Coronary artery (tissue), 2 donors: ENCODE data around the gene TEX2.

Experiments used
- DNase-seq: peaks from one replicate; pipeline ENCODE4 v3.0.0-alpha.2; 2017; ENCODE audit warnings: low spot score
- H3K27ac ChIP-seq, 2 donors: fragments of 200-600 bp; sonication (generic); one replicate each; pipeline ENCODE4 v1.5.1; 2016 to 2019
- H3K4me3 ChIP-seq: fragments of 200-600 bp; sonication (generic); 2 replicates; pipeline ENCODE4 v1.5.1; 2016; ENCODE audit warnings: mild to moderate bottlenecking, moderate library complexity
- TF ChIP-seq, protein P1 (sequence below): fragments of 200-600 bp; sonication (generic); IDR thresholded peaks from one replicate; pipeline ENCODE4 v1.5.1; 2019; ENCODE audit warnings: antibody characterized with exemption

TEX2 gene

GRCh38 chr17:64110379-64111152 lies 152.5 kb downstream of the TEX2 start:
- TF ChIP-seq, protein P1, sequence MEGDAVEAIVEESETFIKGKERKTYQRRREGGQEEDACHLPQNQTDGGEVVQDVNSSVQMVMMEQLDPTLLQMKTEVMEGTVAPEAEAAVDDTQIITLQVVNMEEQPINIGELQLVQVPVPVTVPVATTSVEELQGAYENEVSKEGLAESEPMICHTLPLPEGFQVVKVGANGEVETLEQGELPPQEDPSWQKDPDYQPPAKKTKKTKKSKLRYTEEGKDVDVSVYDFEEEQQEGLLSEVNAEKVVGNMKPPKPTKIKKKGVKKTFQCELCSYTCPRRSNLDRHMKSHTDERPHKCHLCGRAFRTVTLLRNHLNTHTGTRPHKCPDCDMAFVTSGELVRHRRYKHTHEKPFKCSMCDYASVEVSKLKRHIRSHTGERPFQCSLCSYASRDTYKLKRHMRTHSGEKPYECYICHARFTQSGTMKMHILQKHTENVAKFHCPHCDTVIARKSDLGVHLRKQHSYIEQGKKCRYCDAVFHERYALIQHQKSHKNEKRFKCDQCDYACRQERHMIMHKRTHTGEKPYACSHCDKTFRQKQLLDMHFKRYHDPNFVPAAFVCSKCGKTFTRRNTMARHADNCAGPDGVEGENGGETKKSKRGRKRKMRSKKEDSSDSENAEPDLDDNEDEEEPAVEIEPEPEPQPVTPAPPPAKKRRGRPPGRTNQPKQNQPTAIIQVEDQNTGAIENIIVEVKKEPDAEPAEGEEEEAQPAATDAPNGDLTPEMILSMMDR = no peak
- DNase-seq = no peak
- Histone ChIP-seq H3K4me3 (no peak overlapping the region), H3K27ac (no peak overlapping the region)

DNA sequence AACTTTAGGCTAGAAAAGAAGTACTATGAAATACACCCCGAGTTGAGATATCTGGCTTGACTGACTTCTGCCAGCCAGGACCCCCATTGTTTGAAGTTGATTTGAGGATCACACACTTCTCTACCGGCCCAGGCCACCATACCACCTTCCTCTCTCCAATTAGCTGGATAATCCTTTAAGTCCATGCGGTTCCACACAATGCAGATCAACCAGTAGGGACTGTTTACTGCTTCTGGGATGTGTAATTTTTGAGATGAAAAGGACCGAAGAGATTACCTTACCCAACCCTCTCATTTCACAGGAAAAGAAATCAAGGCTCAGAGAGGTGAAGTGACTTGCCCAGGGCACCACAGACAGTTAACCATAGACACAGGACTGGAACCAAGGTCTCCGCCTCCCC lies 153.7 kb downstream of the TEX2 start:
- Histone ChIP-seq H3K27ac (no peak overlapping the region), H3K4me3 (no peak overlapping the region)
- TF ChIP-seq, protein P1 = no peak
- DNase-seq = no peak

GRCh38 chr17:64107500-64108236 lies 155.4 kb downstream of the TEX2 start:
- Histone ChIP-seq H3K4me3 (no peak overlapping the region), H3K27ac (no peak overlapping the region)
- DNase-seq = no peak
- TF ChIP-seq, protein P1 = no peak

DNA sequence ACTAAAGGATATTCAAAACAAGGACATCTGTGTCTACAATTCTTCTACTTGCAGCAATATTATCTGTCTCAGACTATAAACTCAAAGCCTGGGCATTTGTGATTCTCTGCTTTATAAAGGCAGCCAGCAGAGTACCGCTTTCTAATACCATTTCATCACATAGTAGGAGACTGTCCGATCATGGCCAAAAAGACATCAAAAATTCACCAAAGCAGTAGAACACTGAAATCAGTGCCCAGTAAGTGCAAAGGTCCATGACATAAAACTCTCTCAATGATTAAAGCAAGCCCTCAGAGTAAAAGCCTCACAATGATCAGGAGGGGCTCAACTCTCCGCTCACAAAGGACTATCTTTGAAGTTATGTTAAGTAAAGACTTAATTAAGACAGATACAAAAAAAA lies 156.1 kb downstream of the TEX2 start:
- no peak for DNase-seq
- TF ChIP-seq, protein P1 = no peak
- Histone ChIP-seq H3K4me3 (no peak overlapping the region), H3K27ac (no peak overlapping the region)

GRCh38 chr17:64103391-64104364 lies 159.4 kb downstream of the TEX2 start:
- H3K4me3 ChIP-seq = no peak overlapping the region
- DNase-seq = no peak
- no peak overlapping the region for H3K27ac ChIP-seq
- TF ChIP-seq, protein P1 = no peak

DNA sequence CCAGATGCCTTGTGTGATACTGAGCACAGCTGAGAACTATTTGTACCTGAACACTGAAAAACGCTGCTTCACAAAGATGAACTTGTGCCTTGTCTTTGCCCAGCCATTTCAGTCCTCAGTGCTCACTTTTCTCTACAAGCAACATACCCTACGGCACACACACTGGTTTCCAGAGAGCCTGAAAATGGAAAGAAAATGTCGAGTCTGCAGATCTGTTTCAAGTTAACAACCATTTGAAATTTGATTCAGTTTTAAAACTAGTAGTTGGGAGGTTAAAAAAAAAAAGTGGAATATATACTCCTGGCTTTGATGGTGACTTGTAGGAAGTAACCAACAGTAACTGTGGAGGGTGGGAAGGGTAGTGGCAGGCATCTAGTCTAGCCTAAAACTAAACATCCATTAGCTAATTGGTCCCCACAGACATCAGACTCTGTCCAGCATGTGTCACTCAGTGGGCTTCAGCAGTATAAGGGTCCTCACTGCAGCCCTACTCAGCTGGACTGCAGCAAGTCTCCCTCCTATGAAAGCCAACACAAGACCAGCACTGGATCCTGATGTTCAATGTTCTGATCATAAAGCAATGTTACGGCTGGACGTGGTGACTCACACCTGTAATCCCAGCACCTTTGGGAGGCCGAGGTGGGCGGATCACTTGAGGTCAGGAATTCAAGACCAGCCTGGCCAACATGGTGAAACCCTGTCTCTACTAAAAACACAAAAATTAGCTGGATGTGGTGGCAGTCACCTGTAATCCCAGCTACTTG lies 160.3 kb downstream of the TEX2 start:
- DNase-seq = no peak
- no peak overlapping the region for H3K4me3 ChIP-seq
- H3K27ac ChIP-seq = no peak overlapping the region
- TF ChIP-seq, protein P1 = no peak
